Hematopoietic multipotent progenitor cell treated with erythropoietin and hydrocortisone succinate and interleukin-3 and kit ligand, for 4 days (in vitro differentiated cells): Measurements from ENCODE around the gene ZNF536.

Experiments used
- DNase-seq: peaks from one replicate; pipeline ENCODE4 v3.0.0-alpha.2; 2015

Gene ZNF536

DNA sequence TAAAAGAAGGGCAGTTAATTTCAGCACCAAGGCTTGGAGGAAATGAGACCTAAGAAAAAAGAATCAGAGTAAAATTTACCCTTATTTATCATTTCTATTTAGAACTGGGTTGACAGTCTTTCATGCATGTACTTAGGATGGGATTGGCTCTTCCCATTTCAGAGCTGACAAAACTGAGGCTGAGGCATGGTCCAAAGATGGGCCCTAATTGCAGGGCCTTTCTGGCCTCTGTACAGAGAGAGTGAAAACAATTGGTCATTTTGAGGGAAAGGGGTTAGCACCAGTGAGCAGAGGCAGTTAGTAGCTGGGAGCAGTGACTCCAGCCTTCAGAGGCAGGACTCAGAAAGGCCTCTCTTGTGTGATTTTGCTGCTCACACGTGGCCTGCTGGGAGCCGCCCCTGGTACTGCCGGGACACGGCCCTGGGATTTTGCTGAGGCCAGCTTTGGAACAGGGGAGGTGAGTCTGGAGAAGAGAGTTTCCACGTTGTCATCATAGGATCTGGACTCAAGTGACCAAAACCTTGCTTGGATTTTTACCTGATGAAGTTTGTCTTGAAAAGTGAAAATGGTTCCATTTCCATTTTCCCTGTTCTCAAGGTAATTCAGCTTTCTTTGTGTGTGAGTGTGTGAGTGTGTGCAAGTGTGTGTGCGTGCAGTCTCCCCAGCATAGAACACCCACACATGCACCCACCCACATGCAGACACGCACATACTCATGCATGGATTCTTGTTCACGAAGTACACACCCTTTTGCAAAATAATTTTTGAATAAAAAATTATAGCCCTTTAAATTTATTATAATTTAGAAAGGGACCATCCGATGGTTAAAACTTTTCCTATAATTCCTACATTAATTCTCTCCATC, at the start of gene ZNF536:
TSS of gene ZNF536 (plus strand) at position 425 of the 865 bp plus-strand sequence. CDS start 71,179 bp downstream, outside the sequence.
- no peak for DNase-seq

DNA sequence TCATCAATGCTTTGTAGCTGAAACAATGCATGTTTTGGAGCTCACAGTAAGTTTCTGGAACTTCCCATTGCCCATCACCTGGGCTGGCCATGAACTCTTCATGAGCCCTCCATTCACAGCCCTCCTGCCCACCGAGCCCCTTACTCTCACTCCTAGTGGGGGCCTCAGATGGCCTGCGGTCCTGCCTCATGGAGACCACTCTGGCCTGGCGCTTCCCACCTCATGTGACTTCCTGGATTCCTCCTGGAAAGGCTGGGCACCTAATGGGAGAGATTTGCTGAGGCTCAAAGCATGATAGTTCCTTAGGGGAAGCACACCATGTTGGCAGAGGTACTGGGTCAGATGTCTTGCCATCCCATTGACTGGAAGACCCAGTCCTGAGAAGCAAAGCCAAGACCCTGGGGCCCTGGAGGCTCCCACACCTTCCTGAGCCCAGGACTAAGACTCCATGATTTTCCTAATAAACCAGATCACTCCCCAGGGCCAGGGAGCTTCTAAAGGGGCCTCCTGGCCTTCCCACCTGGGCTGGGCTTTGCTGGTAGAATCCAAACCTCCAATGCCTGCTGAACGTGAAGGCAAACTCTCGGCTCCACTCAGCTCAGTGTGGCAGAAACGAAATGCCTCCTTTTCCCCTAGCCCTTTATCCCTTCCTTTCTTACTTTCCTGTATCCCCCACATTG, 49.4 kb upstream of the ZNF536 start:
- no peak for DNase-seq

GRCh38 chr19:30323904-30324303, 48.3 kb upstream of the ZNF536 start:
- no peak for DNase-seq

DNA sequence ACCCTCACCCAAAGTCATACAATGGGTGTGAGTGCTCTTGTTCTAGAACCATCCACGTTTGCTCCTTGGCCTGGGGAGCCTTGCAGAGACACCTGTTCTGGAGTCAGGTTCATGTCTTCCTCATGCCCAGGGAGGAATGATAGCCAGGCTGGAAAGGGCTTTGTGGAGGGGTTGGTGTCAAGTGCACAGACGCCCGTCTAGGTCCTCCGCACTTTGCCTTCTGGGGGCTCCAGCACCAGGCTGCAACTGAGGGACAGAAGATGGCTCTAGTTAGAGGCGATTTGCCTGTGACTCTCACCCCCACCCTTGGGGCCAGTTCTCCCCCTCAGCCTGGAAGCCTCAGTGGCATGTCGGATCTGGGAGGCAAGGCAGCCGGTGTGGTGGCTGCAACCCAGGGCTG, 47.2 kb upstream of the ZNF536 start:
- no peak for DNase-seq

- DNase-seq = no peak
Observed at GRCh38 chr19:30325676-30326392, 46.4 kb upstream of the ZNF536 start.

DNA sequence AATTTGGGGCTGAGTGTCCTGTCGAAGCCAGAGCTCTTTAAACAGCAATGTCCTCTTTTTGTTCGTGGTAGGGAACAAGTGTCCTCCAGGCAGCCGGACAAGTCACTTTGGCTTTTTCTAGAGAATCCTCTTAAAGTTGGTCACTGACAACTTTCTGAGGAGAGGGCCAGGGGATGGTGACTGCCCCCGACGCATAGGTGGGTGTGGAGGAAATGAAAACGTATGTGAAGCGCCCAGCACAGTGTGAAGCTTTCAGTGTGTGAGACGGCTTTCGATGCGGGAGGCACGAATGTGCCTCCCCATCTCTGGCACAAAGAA, 45.8 kb upstream of the ZNF536 start:
- no peak for DNase-seq

GRCh38 chr19:30327331-30327730, 44.9 kb upstream of the ZNF536 start:
- DNase-seq = no peak

- DNase-seq = no peak
Observed at GRCh38 chr19:30328096-30328495, 44.1 kb upstream of the ZNF536 start.

DNA sequence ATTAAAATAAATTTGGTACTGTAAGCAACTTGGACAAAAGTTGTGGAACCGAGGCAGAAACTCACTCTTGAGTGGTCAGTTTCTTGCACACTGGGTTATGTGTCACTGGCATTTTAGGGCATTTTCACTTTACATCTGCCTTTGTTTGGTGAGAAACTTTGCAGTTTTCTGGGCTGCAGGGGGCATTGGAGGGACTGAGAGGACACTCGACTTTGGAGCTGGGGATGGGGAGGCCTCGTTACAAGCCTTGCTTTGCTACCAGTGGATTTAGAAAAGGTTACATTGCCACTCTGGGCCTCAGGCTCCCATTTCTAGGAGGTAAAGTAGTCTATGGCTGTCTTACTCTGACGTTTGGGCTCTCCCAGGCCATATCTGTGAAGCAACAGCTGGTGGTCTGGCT, 41.9 kb upstream of the ZNF536 start:
- DNase-seq = no peak

DNA sequence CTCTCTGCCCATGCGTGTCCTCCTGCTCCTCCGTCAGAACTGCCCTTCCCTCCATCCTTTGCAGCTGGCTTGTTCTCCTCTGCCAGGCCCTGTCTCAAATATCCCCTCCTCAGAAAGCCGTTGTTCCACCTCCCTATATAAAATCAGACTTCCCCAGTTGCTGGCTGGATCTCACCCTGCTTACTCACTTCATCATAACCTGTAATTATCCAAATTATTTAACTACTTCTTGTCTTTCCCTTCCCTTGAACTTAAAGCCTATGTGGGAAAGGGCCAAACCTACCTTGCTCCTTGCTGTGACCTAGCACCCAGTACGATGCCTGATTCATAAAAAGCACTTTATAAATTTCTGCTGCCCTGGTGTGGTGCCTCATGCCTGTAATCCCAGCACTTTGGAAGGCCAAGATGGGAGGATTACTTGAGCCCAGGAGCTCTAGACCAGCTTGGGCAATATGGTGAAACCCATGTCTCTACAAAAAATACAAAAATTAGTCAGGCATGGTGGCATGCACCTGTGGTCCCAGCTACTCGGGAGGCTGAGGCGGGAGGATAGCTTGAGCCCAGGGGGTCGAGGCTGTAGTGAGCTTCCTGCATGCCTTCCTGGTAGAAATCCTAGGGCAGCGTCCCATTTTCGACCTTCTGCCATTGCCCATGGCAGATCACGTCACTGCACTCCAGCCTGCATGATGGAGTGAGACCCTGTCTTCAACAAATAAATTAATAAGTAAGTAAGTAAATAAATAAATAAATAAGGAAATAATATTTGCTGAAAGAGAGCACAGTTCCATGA, 39.5 kb upstream of the ZNF536 start:
- no peak for DNase-seq

DNA sequence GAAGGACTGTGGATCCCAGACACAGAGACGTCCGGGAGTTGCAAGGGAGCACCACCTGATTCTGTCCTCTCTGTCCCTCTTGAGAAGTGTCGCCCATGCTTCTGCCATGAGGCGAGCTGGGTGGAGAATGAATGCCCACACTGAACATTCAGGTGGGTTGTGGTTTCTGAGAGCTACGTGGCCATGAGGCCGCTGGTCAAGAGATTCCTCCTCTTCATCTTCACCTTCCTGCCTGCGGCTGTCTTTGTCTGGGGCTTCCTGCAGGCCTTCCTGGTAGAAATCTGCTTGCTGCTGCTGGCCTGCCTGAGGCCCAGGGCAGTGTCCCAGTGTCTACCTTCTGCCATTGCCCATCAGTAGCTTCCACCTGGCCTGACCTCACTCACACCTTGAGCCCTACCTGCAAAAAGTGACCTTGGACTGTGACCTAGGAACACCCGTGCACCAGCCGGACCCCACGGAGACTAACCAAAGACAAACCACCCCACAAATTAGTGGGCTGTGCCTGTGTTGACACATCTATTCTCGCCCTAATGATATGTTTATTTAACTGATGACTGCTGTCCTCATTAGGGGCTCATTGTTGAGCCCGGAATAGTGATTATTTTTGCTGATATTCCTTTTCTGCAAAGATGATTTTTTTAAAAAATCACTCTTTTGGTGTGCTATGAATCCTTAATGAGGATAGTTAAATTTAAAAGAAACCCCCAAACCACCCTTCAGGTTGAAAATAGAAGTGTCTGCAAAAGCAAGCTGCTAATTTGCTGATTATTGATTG, 38.7 kb upstream of the ZNF536 start:
- no peak for DNase-seq

DNA sequence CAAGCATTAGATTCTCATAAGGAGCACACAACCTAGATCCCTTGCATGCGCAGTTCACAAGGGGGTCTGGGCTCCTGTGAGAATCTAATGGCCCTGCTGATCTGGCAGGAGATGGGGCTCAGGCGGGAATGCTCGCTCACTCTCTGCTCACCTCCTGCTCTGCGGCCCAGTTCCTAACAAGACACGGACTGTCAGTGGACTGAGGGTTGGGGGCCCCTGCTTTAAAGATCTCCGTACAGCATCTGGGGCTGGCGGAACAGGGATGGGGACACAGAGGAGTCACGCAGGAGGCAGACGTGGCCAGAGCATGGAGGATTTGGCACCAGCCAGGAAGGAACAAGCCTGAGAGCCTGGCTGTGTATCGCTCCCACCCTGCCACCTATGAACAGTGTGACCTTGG, 37.3 kb upstream of the ZNF536 start:
- DNase-seq = no peak

DNA sequence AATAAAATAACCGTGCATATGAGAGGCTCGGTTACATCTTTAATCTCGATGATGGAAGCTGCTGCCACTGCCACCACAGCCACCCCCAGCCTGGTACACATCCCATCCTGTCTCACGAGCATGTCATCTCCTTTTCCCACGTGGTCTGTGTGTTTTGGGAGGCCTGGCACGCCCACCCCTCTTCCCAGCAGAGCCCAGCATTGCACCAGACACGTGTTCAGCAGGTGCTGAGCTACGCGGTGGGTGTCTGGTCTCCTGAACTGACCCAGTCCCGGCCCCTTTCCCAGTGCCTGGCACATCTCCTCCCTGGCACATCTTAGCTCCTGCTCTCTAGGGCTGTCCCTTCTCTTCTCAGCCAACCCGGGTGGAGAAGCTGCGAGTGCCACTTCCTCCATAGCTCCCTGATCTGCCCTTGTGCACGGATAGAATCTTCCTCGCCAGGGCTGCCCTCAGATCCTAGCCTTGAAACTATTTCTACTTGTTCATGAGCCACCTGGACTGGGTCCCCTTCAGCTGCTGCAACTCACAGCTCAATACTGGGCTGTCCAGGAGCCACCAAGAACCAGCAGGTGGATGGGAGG, 36.8 kb upstream of the ZNF536 start:
- DNase-seq = no peak

DNA sequence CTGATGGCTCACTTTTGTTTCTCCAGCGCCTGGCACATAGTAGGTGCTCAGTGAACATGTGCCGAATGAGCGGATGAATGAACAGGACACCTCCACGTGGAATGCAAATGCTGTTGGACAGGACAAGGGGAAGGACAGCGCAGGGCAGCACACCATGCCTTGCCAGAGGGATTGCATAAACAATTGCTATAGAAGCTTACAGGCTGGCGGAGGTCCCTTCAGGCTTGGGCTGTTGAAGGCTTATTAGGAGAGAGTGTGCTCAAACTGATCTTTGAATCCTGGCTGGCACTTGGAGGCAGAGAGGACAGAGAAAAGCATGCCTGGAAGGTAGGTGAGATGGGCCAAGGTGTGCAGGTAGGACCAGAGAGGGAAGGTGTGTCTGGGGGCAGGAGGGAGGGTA, 35.9 kb upstream of the ZNF536 start:
- DNase-seq = no peak

DNA sequence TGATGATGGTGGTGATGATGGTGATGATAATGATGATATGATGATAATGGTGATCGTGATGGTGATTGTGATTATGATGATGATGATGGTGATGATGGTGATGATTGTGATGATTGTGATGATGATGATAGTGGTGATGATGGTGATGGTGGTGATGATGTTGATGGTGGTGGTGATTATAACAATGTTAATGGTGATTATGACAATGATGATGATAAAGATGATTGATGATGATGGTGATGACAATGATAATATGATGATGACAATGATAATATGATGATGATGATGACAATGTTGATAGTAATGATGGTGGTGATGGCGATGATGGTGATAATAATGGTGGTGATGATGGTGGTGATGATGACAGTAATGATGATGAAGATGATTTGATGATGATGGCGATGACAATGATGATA, 34.1 kb upstream of the ZNF536 start:
- DNase-seq = no peak

DNA sequence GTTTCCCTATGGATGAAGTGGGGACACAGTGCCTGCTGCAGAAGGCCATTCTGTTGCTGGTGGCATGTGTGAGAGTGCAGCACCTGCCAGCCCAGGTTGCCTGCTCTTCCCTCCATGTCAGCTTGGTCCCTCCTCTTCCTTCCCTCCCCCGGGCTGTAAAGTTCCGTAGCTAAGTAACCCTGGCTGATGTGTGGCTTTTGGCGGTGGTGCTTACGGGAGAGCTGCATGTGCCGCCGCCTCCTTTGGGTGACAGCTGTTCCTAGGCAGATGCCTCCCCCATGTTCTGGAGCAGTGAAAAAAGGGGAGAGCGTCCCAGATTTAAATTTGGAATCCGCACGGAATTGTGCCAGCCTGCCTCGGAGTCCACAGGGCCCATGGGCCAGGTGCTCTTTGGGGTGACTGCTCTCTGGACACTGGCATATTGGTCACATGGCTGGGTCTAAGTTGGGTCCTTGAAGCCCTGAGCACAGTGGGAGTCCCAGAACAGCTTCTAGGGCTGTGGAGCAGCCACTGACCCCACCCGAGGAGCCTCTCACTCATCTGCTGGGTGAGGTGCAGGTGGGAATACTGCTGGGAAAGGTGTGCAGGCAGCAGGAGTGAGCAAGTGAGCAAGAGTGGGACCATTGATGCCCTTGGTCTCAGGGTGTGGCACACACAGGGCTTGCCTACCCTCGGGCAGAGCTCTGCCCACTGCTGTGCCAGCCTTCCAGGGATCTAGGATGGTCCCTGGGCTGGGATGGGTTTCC, 33.1 kb upstream of the ZNF536 start:
- no peak for DNase-seq

DNA sequence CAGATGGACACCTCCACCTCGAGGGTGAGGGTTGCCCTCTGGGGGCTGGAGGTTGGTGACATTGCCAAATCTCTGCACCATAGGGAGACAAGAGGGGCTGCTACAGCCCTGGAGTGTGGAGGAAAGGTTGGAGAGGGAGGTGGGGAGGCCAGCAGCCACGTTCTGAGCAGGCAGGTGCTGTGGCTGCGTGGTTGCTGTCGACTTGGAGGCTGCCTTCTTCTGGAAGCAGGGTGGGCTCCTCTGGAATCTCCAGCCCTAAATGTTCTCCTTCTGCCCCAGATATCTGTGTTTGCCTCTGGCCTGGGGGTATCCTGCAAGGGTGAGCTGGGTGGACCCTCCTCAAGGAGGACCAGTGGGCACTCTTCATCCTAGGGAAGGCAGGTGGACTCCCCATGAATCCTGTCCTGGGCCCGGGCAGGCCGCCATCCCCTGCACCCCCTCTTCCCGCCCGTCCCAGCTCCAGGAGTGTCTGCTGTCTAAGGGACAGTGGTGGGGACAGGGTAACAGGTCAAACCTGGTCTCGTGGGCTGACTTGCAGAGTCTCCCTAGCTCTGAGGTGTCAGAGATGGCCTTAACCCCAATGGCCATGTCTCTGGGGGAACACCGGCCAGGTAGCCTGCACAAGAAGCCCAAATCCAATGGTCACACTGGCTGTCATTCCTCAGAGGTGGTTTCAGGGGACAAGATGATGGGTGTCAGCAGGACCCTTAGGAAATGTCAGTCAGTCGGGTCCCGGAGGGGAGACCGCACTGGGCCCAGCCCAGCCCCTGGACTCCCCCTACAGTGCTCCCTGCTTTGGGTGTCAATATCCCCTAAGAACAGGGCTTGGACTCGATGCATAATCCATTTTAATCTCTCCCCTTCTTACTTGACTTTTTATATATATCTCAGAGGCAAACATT, 32.3 kb upstream of the ZNF536 start:
- no peak for DNase-seq

DNA sequence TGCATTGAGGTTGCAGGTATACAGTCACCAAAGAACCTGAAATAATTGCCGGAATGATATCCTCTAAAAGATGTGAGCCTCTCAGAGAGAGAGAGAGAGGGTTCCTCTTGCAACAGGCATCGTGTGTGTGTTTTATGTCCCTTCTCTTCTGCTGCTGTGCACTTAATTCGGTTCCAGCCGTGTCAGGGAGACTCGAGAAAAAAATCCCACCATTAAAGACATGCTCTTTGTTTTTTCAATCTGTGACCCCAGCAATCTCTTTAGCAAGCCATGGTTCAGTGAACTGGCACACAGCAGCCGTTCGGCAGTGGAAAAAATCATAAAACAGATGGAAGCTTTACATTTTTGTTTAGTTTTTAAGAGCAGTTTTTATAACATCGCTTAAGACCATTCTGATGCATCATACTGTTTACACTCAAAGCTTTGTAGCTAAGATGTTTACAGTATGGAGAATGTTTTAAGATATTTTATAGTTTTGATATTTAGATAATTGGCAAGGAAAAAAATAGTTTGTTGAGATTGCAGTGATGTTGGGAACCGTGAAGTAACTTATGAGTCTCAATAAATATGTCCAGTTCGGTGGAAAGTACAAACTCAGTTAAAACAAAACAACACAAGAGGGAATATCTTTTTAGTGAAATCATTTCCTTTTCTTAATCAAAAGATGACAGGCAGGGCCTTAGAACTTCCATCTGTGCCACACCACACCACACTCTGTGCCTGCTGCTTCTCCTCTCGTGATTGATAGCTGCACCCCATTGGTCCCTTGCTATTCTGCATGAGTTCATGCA, 31.2 kb upstream of the ZNF536 start:
- DNase-seq = no peak

- DNase-seq = no peak
Observed at GRCh38 chr19:30341611-30342201, 30.5 kb upstream of the ZNF536 start.
